ENCODE data around the gene BPIFB2.
"Not testable (repeated sequence)": the region's sequence is repeated elsewhere in the genome, so short reads cannot be mapped to it uniquely, and the experiment has no call there.

Gene BPIFB2

DNA sequence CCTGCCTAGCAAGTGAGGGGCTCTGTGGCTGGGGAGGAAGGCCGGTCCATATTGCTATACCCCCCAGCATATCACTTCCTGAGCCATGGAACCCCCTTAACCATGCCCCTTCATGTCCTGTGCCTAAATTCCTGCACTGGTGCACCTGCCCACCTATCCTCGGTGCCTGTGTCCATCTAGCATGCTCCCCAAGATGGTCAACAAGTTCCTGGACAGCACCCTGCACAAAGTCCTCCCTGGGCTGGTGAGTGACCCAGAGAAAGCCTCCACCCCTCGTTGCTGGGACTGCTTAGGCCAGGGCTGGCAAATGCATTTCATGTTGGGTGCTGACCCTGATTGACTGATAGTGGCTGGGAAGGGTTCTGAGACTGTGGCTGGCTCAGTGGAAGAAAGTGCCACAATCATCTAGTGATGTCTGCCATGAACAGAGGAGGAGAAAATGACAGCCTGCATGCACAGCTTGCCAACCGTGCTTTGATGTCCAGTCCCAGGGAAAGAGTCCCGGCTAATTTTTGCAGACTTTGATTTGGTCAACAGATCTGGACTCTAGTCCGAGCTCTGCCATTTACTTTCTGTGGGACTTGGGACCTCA lies 27.5 kb downstream of the BPIFB2 start:
- DNase-seq (ENCODE audit: low read depth in 2 of 2, low spot score in 1 of 2): no peak

DNA sequence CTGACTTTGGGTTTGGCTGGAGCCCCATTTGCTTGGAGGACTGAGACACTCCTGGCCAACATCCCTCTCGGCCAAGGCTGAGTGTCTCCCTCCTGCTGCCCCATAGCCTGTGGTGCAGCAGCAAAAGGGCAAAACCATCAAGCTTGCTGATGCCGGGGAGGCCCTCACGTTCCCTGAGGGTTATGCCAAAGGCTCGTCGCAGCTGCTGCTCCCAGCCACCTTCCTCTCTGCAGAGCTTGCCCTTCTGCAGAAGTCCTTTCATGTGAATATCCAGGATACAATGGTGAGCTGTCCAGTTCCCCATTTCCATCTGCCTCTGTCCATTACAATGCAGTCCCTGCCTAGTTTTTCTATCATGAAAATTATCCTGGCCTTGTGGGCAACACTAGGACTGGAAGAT lies 30.0 kb downstream of the BPIFB2 start:
- no peak for DNase-seq (ENCODE audit: low read depth in 2 of 2, low spot score in 1 of 2)

DNA sequence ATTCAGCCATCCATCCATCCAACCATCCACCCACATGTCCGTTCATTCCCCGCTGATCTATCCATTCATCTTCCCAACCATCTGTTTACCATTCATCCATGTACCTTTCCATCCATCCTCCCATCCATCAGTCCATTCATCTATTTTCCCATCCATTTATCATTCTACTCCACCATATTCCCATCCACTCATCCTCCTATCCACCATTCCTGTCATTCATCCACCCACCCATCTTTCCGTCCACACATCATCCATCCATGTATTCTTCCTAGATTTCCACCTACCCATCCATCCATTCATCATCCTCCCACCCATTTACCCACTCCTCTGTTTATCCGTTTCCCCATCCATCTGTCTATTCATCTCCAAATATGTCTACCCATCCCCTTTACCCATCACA lies 30.7 kb downstream of the BPIFB2 start:
- no peak for DNase-seq (ENCODE audit: low read depth in 2 of 2, low spot score in 1 of 2)

DNA sequence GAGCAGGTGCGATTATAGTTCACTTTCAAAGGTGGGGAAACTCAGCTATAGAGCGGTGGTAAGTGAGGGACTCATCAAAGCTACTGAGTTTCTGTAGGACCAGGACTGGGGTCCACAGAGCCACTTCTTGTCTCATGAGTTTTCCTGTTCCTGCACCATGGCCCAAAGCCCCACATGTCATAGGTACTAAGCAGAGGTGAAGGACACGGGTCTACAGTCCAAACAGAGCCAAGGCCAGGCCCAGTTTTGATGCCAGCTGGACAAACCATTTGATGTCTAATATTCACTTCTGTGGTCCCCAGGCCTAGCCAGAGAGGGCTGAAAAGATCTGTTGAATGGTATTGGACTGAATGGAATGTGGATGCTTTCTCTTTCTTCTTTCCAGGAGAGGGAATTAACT lies 34.9 kb downstream of the BPIFB2 start:
- no peak for DNase-seq (ENCODE audit: low read depth in 2 of 2, low spot score in 1 of 2)

DNA sequence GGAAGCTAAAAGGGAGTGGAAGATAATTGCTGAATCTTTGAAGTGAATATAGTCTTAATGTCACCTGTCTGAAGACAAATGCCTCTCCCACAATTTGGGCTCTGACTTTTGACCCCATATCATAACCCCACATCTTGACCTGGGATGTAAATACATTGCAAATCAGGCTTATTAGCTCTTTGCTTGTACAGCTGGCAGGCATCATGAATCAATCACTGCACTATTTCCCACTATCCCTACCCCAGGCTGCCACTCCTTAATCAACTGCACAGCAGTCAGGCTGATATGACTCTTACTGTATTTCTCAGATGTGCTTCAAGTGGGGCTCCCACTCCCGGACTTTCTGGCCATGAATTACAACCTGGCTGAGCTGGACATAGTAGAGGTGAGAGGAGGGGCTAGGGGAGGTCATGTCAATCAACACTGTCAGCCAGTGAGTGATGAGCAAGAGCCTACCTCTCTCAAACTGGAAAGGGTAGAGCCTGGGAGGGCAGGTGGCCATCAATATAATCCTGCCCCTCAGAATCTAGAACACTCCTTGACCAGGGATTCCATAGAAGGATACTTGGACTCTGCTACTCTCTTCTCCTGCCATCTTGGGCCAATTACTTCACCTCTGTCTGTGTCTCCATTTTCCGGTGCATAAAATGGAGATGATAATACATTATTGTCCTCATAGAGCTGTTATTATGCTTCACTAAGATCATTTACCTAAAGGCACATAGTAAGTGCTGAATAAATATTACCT lies 35.7 kb downstream of the BPIFB2 start:
- no peak for DNase-seq (ENCODE audit: low read depth in 2 of 2, low spot score in 1 of 2)

DNA sequence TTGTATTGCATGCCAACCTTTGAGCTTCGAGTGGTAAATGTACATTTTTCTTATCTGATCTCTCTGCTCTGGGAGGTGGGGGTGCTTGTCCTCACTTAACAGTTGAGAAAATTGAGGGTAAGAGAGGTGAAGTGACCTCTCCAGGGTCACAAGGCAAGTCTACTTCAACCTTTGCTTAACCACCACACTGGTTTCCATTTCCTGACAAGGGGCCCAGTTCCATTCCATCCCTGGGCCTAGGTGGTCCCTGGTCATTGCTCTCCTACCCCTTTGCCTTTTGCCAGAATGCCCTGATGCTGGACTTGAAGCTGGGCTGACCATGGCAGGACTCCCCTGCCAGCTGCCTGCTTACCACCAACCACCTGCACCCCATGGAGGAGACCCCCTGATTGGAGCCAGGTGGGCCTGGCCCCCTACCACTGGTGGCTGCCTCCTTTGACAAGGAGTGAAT lies 36.3 kb downstream of the BPIFB2 start:
- no peak for DNase-seq (ENCODE audit: low read depth in 2 of 2, low spot score in 1 of 2)

DNA sequence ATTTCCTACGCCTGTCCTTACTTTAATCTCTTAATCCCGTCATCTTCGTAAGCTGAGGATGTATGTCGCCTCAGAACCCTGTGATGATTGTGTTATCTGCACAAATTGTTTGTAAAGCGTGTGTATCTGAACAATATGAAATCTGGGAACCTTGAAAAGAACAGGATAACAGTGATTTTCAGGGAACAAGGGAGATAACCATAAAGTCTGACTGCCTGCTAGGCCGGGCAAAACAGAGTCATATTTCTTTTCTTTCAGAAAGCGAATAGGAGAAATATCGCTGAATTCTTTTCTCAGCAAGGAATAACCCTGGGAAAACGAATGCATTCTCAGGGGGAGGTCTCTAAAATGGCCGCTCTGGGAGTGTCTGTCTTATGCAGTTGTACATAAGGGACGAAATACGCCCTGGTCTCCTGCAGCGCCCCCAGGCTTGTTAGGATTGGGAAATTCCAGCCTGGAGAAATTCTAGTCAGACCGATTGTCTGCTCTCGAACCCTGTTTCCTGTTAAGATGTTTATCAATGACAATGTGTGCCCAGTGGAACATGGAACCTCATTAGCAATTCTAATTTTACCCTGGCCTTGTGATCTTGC lies 37.7 kb downstream of the BPIFB2 start:
- DNase-seq (ENCODE audit: low read depth in 2 of 2, low spot score in 1 of 2): not testable (repeated sequence)

DNA sequence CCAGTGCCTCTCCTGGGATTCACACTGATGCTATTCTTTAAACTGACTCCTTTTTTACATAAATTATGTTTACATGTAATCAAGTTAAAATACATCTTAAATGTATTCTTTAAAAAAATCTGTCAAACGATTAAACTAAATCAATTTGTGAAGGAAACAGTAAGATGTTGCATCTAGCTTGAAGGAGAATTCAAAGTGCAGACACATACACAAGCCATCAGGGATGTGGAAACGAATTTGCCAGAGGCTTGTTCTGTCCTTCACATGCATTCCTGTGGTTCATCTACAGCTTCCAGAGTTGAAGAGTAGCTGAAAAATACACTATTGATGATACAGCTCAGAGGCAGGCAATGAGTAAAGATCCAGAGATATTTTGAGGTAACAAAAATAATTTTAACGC lies 38.9 kb downstream of the BPIFB2 start:
- no peak for DNase-seq (ENCODE audit: low read depth in 2 of 2, low spot score in 1 of 2)

DNA sequence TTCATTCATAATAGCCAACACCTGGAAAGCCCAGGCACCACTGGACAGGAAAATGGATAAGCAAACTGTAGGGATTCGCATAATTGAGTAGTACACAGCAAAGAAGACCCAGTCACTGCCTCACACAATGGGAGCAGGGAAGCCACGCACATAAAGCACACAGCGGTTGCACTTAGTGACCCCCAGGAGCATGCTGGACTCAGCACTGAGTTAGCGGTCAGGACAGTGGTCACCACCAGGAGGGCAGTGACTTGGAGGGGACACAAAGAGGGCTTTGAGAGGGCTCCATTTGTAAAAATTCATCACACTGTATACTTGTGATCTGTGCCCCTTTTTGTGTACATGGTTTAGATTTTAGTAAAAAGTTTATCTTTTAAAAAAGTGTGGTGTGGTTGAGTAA lies 43.8 kb downstream of the BPIFB2 start:
- no peak for DNase-seq (ENCODE audit: low read depth in 2 of 2, low spot score in 1 of 2)

DNA sequence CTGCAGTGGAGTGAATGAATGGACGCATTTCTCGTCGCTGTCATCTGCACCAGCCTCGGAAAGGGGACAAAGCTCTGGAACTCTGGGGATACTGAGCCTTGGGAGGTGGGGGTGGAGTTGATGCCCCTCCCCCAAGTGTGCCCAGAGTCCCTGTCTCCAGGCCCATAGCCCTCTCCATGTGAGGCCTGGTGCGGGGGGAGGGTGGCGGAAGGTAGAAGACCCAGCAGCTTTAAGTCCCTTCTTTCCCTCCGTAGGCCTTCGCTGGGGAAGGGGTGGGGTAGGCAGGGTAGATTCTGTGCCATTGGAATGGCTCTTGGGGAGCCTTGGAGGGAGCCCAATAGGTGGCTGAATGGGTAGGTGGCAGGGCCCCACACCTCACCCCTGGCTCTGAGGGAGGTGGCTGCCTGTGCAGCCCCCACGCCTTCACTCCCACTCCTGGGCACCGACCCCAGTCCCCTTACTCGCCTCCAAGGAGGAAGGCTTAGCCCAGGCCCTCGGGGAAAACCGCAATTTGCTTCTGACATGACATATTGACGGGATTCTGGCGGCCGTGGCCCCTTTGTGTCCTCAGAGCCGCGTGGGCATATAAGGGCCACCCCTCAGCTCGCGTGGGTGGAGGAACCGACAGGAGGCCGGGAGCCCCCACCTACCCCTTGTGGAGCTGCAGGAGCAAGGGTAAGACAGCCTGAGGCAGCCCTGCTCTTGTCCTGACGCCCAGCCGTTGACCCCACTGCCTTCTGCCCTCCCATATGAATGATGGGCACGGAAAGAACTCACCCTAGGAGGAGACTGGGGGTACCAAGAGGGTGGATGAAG lies 46.0 kb downstream of the BPIFB2 start, which contains the start of gene BPIFB3:
Gene BPIFB3, plus strand, starts transcription at position 613 of the 816 bp plus-strand sequence. CDS start 1,533 bp downstream, outside the sequence.
- no peak for DNase-seq (ENCODE audit: low read depth in 2 of 2, low spot score in 1 of 2)

DNA sequence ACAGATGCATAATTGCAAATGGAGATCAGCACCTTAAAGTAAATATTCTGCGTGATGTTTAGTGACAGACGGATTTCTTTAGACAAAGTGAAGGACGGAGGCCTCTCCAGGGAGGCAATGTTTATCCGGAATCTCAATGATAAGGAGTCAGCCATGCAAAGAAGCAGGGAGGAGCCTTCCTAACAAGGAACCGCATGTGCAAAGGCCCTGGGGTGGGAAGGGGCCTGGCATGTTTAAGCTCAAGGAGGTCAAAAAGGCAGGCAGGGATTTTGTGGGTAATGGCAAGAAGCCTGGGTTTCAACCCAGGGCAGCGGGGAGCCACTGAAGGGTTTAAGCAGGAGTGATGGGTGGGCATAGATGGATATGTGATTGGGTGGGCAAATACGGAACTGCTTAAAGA lies 46.9 kb downstream of the BPIFB2 start:
- DNase-seq (ENCODE audit: low read depth in 2 of 2, low spot score in 1 of 2): no peak

DNA sequence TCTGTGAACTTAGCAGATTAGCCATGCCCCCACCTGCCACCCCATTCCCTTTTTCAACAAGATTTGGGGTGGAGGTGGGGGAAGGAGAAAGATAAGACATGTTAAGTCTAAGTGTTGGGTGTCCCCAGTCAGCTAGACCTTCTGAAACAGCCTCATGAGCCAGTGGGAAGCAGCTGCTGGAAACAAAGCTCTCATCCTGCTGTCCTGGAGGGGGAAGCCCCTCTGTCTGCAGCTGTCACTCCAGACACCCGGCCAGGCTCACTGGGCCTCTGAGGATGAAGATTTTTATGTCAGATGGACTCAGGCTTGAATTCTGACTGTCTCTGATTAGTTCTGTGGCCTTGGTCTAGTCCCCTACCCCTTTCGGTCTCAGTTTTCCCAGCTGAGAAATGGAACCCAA lies 47.3 kb downstream of the BPIFB2 start:
- DNase-seq (ENCODE audit: low read depth in 2 of 2, low spot score in 1 of 2): no peak

DNA sequence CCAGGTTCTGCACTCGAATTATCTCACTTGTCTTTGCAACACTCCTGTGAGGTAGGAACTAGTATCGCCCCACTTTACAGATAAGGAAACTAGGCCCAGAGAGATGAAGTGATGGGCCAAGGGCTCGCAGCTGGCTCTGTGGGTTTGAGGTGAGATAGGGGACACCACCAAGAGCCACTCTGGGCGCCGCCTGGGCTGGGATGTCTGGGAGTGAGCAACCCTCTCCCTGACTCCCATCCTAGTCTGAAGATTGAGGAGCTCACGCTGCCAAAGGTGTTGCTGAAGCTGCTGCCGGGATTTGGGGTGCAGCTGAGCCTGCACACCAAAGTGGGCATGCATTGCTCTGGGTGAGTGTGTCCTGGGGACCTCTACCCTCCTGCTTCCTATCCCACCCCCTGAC lies 51.6 kb downstream of the BPIFB2 start:
- no peak for DNase-seq (ENCODE audit: low read depth in 2 of 2, low spot score in 1 of 2)

DNA sequence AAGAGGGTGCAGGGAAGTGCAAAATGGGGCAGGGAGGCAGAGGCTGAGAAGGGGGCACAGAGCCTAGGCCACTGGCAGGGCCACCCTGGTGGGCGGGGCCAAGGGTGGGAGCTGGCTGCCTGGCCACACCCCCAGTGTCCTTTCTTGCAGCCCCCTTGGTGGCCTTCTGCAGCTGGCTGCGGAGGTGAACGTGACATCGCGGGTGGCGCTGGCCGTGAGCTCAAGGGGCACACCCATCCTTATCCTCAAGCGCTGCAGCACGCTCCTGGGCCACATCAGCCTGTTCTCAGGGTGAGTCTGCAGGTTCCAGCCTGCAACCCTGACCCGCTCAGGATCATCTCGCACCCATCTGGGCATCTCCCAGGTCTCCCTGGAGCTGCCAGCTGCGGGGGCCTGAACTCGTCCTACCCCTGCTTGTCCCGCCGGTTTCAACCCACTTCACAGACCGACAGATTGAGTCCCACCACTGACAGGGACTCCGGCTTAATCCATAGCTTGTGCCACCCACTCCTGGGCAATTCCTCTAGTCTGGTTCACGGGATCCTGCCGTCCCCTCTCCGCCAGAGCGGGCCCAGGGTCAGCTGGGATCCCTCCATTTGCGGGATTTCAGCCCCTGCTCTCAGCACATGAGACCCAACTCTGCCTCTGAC lies 52.4 kb downstream of the BPIFB2 start:
- no peak for DNase-seq (ENCODE audit: low read depth in 2 of 2, low spot score in 1 of 2)

DNA sequence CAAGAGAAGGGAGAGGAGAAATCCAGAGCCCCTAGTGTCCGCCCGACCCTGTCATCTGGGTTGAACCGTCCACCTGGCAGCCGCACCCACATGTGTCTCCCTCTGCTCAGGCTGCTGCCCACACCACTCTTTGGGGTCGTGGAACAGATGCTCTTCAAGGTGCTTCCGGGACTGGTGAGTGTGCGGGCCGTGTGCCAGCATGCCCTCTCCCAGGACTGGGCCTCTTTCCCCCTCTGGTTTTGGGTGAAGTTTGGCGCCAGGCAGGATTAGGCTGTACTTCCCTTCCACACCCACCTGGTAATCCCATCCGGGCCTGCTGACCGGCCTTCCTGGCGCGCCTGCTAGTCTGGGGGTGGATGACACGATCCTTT lies 54.1 kb downstream of the BPIFB2 start:
- no peak for DNase-seq (ENCODE audit: low read depth in 2 of 2, low spot score in 1 of 2)

DNA sequence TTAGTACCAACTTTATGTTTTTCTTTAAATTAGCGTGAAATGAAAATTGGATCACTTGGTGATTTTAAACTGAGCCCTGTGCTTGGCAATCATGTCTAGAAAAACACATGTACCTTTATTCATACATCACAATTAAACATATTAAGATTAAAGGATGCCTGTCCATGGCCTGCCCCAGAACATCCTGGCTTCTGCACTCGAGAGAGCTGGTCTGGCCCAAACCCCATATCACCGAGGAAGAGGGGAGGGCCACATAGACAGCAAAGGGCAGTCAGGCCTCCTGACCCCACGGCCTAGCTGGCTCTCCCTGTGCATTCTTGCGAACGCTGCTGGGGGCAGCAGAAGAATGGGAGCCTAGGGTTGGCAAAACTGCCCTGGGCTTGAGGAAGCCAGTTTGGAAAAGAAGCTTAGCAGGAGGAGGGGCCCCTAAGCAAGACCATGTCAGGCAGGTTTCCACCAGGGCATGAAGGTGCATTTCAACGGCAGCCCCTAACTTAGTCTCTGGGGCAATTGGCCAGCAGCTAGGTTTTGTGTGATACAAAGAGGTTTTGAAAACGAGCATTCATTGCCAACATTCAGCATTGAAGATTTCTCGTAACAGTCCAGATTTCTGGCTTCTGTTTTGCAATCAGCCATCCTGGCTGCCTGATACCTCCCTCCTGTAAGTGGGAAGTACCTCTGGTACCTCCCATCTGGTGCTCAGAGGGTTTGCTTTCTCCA lies 54.8 kb downstream of the BPIFB2 start:
- no peak for DNase-seq (ENCODE audit: low read depth in 2 of 2, low spot score in 1 of 2)

DNA sequence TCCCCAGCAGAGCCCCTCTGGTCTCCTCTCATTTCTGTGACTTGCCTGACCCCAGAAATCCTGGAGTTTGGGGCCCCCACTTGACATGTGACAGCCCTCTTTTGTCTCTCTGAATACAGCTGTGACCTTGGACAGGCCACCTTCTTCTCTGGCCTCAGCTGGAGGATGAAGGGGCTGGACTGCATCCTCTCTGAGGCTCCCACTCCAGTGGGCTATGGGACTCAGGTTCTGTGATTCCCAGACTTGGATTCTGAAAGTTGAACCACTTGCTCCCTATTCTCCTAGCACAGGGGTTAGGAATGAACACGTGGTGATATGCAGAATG lies 55.3 kb downstream of the BPIFB2 start:
- no peak for DNase-seq (ENCODE audit: low read depth in 2 of 2, low spot score in 1 of 2)

DNA sequence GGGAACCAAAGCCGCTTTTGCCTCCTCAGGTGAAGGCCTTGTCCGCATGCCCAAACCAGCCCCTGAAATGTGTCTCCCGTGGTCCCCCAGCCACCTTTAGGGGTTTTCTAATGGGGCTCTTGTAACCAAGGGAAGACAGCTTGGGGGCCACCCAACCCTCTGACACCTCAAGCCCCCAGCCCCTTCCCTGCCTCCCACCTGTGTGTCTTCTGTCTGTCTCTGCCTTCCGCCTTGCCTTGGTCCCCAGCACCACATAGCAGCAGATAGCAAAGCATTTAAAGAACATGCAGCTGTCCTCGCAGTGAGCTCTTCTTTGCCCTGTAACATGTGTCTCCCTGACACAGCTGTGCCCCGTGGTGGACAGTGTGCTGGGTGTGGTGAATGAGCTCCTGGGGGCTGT lies 55.8 kb downstream of the BPIFB2 start:
- DNase-seq (ENCODE audit: low read depth in 2 of 2, low spot score in 1 of 2): no peak

DNA sequence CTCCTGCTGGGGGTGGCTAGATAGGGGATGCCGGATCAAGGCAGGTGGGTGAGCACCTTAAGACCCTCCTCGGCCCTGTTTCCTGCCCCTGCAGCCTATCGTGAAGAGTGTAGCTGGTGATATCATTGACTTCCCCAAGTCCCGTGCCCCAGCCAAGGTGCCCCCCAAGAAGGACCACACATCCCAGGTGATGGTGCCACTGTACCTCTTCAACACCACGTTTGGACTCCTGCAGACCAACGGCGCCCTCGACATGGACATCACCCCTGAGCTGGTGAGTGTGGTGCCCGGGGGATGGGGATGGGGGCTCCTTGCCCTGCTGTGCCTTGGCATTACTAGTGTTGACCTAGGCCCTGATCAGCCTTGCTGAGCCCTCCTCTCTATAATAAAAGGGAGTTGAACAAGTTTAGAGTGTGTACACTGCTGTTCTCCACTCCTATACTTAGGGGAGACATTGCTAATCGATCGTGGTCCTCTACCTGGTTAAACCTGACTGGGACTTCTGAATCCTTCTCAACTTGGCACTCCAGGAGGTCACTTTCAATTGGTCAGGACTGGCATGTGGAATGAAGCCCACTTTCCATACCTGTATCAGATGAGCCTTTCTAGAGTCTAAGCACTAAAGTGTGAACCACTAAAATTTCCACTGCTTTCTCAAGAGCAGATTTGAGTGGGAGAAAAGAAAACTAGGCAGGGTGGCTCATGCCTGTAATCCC lies 57.2 kb downstream of the BPIFB2 start:
- no peak for DNase-seq (ENCODE audit: low read depth in 2 of 2, low spot score in 1 of 2)

DNA sequence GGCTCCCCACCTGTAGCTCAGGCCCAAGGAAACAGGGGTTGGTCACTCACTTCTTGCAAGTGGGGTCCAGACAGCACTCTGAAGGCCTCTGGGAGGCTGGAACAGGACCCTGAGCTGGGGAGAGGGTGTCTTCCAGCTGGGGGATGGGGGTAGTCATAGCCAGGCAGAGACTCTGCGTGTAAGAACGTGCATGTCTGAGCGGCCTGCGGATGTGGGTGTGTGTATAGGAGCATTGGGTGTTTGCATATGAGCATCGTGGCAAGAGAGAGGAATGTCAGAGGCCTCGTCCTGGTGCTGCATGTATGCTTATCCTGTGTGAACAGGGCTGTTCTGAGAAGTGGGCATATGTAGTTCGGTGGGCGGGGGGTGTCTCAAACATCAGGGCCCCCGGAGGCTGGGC lies 58.3 kb downstream of the BPIFB2 start:
- DNase-seq (ENCODE audit: low read depth in 2 of 2, low spot score in 1 of 2): no peak

Data from stimulated activated CD8-positive, alpha-beta memory T cell treated with anti-CD3 and anti-CD28 coated beads, Interleukin-4, amount 100 ng/mL, for 1 hour (primary cell).